ENCODE results near the gene HPS1.

Gene HPS1

DNA sequence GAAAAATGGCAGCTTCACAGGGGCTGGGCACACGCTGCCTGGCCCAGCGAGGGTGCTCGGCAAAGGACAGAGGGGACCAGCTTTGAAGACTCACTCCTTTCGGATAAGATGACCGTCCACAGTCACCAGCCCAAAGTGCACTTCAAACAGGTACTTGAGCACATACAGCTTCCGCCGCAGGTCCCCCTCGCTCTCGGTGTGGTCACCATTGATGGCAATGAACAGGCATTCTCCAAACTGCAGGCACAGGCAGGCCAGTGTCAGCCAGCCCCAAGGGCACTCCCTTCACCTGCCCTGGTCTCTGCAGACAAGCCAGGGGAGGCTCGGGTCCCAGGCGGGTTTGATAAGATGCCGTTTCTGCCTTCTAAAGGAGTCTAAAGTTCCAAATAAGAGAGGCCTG, 11.6 kb downstream of the HPS1 start:
- no peaks in the 10 kb centered on the region for H3K27me3 ChIP-seq (ENCODE audit: insufficient read depth, low read length)
- no peaks in the 10 kb centered on the region for H3K4me1 ChIP-seq (ENCODE audit: insufficient read depth, low read length)
- H3K4me3 ChIP-seq (ENCODE audit: low read length): no peak overlapping the region
- no peak overlapping the region for H2AFZ ChIP-seq (ENCODE audit: low read depth, low read length)
- peaks cover 31% of the 10 kb centered on the region for H3K9me3 ChIP-seq (ENCODE audit: low read length)
- peaks cover 43% of the 10 kb centered on the region for H3K36me3 ChIP-seq (ENCODE audit: insufficient read depth, low read length)

DNA sequence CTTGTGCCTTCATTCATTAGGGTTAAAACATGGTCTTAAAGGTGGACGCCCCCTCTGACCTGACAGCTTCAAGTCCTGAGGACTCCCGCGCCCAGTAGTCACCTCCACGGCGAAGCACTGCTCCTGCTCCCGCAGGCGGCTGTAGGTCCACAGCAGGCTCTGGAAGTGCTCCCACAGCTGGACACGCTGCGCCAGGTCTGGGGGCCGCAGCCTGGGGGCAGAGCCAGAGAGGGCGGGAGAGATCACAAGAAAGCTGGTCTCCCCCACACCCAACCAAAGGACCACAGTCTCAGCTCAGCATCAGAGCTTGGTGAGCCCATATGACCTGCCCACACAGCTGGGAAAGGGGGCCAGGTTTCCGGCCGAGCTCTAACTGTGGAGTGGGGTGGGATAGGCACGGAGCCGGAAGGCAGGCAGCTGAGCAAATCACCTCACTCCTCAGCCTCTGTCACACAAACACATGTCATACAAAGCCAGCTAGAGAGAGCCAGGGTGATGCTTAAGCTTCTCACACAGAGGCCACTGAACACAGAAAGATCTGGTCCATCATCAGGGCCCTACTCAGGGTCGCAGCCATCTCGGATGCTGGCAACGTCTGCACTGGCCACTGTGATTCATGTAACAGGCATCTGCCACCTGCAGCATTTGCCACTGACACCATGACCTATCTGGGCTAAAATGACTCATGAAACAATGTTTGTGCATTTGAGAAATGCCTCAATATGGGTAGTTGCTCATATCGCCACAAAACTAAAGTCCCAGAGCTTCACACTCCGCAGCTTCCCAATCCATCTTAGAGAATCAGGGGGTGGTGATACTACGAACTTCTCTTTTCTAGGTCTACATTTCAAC, 12.6 kb downstream of the HPS1 start:
- Histone ChIP-seq H3K36me3 (ENCODE audit: insufficient read depth, low read length) (peaks cover 53% of the 10 kb centered on the region), H2AFZ (ENCODE audit: low read depth, low read length) (no peak overlapping the region), H3K9me3 (ENCODE audit: low read length) (peaks cover 28% of the 10 kb centered on the region), H3K27me3 (ENCODE audit: insufficient read depth, low read length) (no peaks in the 10 kb centered on the region), H3K4me1 (ENCODE audit: insufficient read depth, low read length) (no peaks in the 10 kb centered on the region), H3K4me3 (ENCODE audit: low read length) (no peak overlapping the region)

DNA sequence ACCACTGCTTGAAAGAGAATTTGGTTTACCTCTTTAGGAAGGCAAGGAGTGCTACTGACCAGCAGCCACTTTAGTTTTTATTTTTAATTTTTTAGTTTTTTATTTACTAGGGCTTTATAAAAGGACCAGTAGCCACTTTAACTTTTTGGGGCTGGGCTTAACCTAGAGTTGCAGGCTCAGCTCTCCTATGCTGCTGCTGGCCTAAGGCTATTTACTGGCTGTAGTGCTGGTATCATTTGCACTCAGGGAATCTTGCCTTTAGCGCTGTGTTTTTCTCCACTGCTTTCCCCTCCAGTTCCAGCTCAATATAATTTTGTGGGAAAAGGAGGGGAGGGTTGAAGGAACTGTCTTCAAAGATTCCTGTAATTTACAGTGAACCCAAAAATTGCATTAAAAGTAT, 13.4 kb downstream of the HPS1 start:
- no peaks in the 10 kb centered on the region for H3K27me3 ChIP-seq (ENCODE audit: insufficient read depth, low read length)
- no peaks in the 10 kb centered on the region for H3K4me1 ChIP-seq (ENCODE audit: insufficient read depth, low read length)
- H3K9me3 ChIP-seq (ENCODE audit: low read length): peaks cover 28% of the 10 kb centered on the region
- no peak overlapping the region for H2AFZ ChIP-seq (ENCODE audit: low read depth, low read length)
- no peak overlapping the region for H3K4me3 ChIP-seq (ENCODE audit: low read length)
- H3K36me3 ChIP-seq (ENCODE audit: insufficient read depth, low read length): peaks cover 54% of the 10 kb centered on the region

DNA sequence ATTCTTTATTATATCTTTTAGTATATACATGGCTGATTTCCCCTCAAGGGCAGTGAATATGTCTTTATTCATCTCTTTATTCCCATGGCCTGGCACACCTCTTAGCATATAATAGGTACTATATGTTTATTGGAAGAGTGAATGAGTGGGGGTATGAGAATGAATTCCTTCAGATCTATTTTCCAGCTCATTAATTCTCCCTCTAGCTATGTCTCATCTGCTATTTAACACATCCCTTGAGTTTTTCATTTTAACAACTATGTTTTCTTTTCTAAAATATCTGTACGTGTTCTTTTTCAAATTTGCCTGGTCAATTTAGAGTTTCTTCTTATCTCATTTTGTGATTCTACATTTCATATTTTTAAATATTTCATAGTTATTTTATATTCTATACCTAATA, 14.4 kb downstream of the HPS1 start:
- Histone ChIP-seq H3K4me3 (ENCODE audit: low read length) (no peak overlapping the region), H3K27me3 (ENCODE audit: insufficient read depth, low read length) (no peaks in the 10 kb centered on the region), H3K36me3 (ENCODE audit: insufficient read depth, low read length) (peaks cover 61% of the 10 kb centered on the region), H3K9me3 (ENCODE audit: low read length) (peaks cover 28% of the 10 kb centered on the region), H2AFZ (ENCODE audit: low read depth, low read length) (no peak overlapping the region), H3K4me1 (ENCODE audit: insufficient read depth, low read length) (no peaks in the 10 kb centered on the region)

DNA sequence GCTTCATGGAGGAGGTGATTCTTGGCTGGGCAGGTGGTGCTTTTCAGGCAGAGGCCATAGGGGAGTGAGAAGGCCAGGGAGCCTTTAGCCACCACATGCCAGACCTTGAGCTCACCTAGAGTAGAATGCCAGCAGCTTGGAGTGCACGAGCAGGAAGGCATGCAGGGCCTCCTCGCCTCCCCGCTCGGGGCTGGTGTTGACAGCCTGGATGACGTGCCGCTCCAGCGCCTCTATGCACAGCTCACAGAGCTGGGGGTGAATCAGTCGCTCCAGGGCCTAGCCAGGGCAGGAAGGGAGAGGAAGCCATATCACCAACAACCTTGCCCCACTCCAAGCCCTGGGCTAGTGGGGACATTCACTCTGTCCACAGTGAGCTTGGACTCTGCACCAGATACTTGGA, 15.7 kb downstream of the HPS1 start:
- Histone ChIP-seq H3K9me3 (ENCODE audit: low read length) (peaks cover 28% of the 10 kb centered on the region), H2AFZ (ENCODE audit: low read depth, low read length) (no peak overlapping the region), H3K4me3 (ENCODE audit: low read length) (no peak overlapping the region), H3K4me1 (ENCODE audit: insufficient read depth, low read length) (no peaks in the 10 kb centered on the region), H3K36me3 (ENCODE audit: insufficient read depth, low read length) (peaks cover 65% of the 10 kb centered on the region), H3K27me3 (ENCODE audit: insufficient read depth, low read length) (no peaks in the 10 kb centered on the region)

DNA sequence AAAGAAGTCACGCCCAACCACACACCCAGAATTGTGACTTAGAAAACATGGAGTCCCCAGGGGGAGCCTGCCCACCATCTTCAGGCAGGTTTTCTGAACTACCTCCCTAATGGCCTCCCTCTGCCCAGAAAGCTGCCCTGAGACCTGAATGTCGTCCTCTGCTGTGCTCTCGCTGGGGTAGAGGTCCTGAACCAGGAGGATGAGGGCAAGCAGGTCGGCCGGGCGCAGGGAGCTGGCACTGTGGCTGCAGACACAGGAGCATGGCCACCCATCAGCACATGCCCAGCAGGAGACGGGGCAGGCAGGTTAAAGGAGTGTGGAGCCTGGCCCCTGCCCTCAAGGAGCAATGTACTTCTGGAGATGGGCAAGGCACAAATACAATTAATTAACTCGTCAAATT, 16.3 kb downstream of the HPS1 start:
- Histone ChIP-seq H2AFZ (ENCODE audit: low read depth, low read length) (no peak overlapping the region), H3K4me3 (ENCODE audit: low read length) (no peak overlapping the region), H3K27me3 (ENCODE audit: insufficient read depth, low read length) (no peaks in the 10 kb centered on the region), H3K4me1 (ENCODE audit: insufficient read depth, low read length) (no peaks in the 10 kb centered on the region), H3K36me3 (ENCODE audit: insufficient read depth, low read length) (peaks cover 61% of the 10 kb centered on the region), H3K9me3 (ENCODE audit: low read length) (peaks cover 26% of the 10 kb centered on the region)

DNA sequence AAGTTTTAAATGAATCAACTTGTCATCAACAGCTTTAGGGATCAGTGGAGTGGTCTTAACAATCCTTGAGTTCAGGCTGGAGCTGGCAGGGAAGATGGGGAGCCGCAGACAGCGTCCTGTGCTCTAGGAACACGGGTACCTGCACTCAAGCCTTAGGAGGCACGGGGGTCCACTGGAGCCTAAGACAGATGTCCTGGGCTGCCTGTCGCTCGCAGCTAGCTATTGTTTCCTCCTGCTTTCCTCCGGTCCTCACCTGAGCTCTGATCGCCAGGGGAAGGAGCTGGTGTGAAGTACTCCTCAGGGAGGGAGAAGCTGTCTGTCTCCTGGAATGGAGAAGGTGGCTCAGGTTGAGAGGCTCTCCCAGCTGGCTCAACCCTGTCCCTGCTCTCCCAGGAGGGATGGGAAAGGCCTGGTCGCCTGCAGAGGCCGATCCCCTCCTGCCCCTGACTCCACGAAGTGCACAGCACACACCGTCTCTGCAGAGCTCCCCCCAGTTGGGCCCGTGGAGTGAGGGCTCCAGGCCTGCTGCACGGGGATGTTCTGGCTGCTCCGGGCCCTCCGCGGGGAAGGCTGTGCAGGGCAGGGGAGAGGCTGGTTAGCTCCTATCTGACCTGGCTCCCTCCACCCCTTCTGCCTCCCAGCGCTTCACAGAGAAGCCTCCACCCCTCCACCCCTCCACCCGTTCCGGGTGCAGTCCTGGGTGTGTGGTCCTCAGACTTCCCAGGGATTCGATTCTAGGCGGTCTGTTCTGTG, 17.2 kb downstream of the HPS1 start:
- Histone ChIP-seq H3K36me3 (ENCODE audit: insufficient read depth, low read length) (peaks cover 51% of the 10 kb centered on the region), H3K4me1 (ENCODE audit: insufficient read depth, low read length) (no peaks in the 10 kb centered on the region), H3K27me3 (ENCODE audit: insufficient read depth, low read length) (no peaks in the 10 kb centered on the region), H2AFZ (ENCODE audit: low read depth, low read length) (no peak overlapping the region), H3K4me3 (ENCODE audit: low read length) (no peak overlapping the region), H3K9me3 (ENCODE audit: low read length) (peaks cover 19% of the 10 kb centered on the region)

DNA sequence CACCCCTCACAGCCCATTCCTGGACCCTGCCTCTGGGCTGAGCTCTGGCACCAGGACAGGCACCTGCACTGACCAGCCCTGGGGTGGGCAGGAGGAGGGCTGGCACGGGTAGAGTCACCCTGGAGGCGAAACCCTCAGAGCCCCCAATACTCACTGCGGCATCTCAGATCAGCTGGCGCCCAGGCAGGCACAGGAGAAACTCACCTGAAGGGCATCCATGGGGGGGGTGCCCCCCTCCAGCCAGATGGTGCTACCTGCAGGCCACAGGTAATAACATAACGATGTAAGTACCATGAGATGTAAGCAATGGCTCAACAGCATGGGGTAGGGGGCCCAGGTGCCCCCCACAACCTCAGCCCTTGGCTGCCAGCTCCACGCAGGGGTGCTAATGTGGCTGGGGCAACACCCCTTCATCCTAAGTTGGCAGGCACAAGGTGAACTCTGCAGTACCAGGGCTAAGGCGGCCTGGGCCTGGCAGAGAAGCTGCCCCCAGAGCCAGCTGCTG, 19.7 kb downstream of the HPS1 start:
- no peak overlapping the region for H3K4me3 ChIP-seq (ENCODE audit: low read length)
- no peak overlapping the region for H2AFZ ChIP-seq (ENCODE audit: low read depth, low read length)
- no peaks in the 10 kb centered on the region for H3K4me1 ChIP-seq (ENCODE audit: insufficient read depth, low read length)
- no peaks in the 10 kb centered on the region for H3K27me3 ChIP-seq (ENCODE audit: insufficient read depth, low read length)
- peaks cover 39% of the 10 kb centered on the region for H3K36me3 ChIP-seq (ENCODE audit: insufficient read depth, low read length)
- peaks cover 6% of the 10 kb centered on the region for H3K9me3 ChIP-seq (ENCODE audit: low read length)

DNA sequence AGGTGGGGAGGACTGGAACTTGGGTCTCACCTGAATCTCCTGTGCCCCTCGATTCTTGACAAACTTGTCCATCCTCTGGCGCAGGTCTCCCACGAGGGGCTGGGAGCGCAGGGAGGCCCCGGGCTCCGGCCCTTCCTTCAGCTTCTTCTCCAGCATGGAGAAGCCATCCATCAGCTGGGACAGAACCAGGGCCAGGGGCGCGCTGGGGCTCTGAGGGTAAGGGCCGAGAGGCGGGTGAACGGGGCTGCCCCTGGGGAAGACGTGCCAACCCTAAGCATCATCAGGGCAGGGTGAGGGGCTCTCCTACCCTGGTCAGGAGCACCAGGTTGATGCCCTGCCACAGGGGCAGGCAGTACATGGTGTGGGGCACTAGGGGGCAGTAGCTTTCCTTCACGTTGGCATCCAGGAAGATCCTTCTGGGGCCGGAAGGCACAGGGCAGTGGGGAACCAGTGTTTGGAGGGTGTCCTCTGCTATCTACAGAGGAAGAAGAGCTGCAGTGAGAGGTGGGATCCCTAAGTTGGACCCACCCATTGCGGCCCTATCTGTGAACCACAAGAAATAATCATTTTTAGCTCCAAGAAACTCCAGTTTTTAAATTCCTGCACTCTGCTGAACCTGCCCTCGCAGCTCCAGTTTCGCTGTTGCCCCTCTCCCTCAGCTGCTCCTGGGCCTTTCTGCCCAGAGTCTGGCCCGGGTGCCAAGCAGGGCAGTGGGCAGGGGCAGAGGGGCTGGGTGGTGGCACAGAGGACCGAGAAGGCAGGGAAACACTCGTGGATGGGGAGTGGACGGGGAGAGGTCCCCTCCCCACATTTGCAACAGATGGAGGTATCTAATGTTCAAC, 21.0 kb downstream of the HPS1 start:
- Histone ChIP-seq H3K9me3 (ENCODE audit: low read length) (no peaks in the 10 kb centered on the region), H3K36me3 (ENCODE audit: insufficient read depth, low read length) (peaks cover 27% of the 10 kb centered on the region), H3K27me3 (ENCODE audit: insufficient read depth, low read length) (no peaks in the 10 kb centered on the region), H2AFZ (ENCODE audit: low read depth, low read length) (no peak overlapping the region), H3K4me1 (ENCODE audit: insufficient read depth, low read length) (no peaks in the 10 kb centered on the region), H3K4me3 (ENCODE audit: low read length) (no peak overlapping the region)

DNA sequence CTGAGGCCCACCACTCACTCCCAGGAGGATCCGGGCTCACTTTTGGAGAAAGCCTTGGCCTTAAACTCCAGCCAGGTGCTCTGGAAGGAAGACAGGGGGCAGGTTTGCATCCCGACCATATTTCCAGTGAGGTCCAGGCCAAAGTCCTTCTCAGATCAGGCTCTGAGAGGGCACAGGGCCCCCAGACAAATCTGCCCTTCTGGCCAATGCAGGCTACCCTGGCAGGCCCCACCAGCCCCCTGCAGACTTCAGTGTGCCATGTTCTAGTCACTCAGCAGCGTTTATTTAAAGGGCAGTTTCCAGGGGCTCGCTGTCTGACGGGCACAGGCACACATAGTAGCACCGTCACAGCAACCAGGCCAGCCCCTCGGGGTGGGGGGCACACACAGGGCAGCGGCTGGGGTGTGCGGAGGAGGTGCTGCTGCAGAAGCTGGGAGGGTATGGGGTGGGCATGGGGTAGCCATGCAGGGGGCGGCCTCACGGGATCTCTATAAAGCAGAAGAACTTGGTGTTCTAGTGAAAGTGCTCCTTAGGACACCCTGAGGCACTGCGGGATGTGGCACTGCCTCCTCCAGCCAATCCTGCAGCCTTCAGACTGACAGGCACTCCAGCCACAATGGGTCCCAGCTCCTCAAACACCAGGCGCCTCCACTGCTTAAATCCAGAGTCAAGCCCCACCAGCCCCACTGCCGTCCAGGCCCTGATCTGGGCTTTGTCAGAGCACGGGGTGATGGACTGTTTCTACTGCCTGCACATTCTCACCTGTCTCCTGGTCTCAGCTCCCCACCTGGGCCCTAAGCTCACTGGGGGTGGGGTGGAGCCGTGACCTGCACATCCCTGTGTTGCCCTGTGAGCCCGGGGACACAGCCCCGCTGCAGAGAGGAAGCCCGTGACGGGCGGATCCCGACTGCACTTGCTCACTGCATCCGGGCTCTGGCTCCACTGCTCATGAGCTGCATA, 22.2 kb downstream of the HPS1 start:
- no peak overlapping the region for H3K4me3 ChIP-seq (ENCODE audit: low read length)
- no peak overlapping the region for H2AFZ ChIP-seq (ENCODE audit: low read depth, low read length)
- no peaks in the 10 kb centered on the region for H3K4me1 ChIP-seq (ENCODE audit: insufficient read depth, low read length)
- no peaks in the 10 kb centered on the region for H3K27me3 ChIP-seq (ENCODE audit: insufficient read depth, low read length)
- peaks cover 19% of the 10 kb centered on the region for H3K36me3 ChIP-seq (ENCODE audit: insufficient read depth, low read length)
- no peaks in the 10 kb centered on the region for H3K9me3 ChIP-seq (ENCODE audit: low read length)

DNA sequence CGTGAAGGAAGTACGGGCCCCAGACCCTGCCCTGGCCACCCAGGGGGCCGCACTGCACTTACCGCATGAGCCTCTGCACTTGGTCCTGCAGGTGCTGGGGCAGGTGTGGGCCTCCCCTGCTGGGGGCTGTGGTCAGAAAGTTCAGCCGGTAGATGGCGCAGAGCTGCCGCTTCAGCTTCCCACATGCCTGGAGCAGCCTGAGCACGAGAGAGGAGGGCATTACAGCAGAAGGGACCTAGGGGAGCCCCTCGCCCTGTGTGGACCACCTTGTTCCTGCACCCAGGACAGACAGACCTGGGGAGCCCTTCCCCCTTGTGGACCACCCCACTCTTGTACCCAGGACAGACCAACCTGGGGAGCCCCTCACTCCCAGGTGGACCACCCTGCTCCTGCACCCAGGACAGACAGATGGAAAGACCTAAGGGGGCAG, 23.0 kb downstream of the HPS1 start:
- no peaks in the 10 kb centered on the region for H3K9me3 ChIP-seq (ENCODE audit: low read length)
- H2AFZ ChIP-seq (ENCODE audit: low read depth, low read length): no peak overlapping the region
- no peaks in the 10 kb centered on the region for H3K4me1 ChIP-seq (ENCODE audit: insufficient read depth, low read length)
- no peaks in the 10 kb centered on the region for H3K27me3 ChIP-seq (ENCODE audit: insufficient read depth, low read length)
- no peak overlapping the region for H3K4me3 ChIP-seq (ENCODE audit: low read length)
- peaks cover 16% of the 10 kb centered on the region for H3K36me3 ChIP-seq (ENCODE audit: insufficient read depth, low read length)

DNA sequence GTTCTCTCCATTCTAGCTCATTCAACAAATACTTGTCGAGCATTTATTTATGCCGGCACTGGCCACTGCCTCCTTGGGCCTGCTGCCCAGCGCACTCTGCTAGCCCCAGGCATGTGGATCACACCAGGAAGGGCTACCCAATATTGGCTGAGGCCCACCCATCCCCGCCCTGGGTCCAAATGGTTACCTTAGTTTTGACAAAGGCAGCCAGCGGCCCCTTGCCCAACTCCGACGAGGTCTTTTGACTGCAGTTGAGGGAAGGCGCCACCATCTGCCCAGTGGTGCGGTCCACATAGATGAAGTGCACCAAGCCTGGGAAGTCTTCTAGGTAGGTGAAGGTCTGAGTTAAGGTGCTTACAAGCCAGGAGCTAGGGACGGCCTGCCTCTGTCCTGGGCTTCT, 24.6 kb downstream of the HPS1 start:
- Histone ChIP-seq H2AFZ (ENCODE audit: low read depth, low read length) (no peak overlapping the region), H3K4me3 (ENCODE audit: low read length) (no peak overlapping the region), H3K4me1 (ENCODE audit: insufficient read depth, low read length) (no peaks in the 10 kb centered on the region), H3K9me3 (ENCODE audit: low read length) (no peaks in the 10 kb centered on the region), H3K27me3 (ENCODE audit: insufficient read depth, low read length) (no peaks in the 10 kb centered on the region), H3K36me3 (ENCODE audit: insufficient read depth, low read length) (peaks cover 15% of the 10 kb centered on the region)
